ENCODE measurements around the gene TBCCD1. TPM values are rescaled to one million over a fixed set of nuclear protein-coding genes. Genes with fewer than 3 reads are reported as not detected.
"Not testable (repeated sequence)": the region's sequence is repeated elsewhere in the genome, so short reads cannot be mapped to it uniquely, and the experiment has no call there.

TBCCD1 gene
- total RNA-seq, 1 donor from 2014 or later, result 16.1 TPM

DNA sequence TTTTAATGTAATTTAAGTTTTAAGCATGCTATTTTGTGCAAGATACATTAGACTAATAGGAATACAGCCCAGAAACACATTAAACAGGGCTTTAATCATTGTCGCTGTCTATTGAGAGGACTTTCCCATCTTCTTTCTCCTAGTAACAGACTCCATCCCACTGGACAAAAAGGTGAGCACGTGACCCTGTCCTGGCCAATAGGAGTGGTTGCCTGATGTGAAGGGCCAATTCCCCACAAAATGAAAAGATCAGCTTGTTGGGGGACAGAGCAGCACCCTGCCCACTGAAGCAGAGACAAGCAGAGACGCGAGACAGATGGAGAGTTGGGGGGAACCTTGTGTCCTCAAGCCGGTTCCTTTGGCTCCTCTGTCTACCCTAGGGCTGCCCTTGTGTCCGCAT lies 44.1 kb downstream of the TBCCD1 start:
- DNase-seq (ENCODE audit: extremely low read depth, low read depth, low spot score), result no peak

- no peak for DNase-seq (ENCODE audit: extremely low read depth, low read depth, low spot score)
These were observed 45.9 kb downstream of the TBCCD1 start for GRCh38 chr3:186520957-186521842.

DNA sequence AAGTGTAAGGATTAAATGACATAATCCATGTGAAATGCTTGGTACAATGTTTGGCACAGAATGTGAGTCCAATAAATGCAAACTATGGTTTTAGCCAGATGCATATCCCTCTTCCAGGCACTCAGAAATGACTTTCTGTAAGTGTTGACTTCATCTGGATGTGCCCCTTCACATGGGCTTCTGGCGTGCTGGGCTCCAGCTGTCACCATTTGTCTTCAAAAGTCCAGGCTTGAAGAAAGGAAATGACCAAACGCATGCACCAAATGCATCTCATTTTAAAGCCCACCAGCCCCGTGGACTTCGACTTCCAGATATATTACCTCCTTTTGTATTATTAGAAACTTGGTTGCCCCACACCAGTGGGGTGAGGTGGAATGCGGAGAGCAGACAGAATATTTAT lies 46.7 kb downstream of the TBCCD1 start:
- no peak for DNase-seq (ENCODE audit: extremely low read depth, low read depth, low spot score)

DNA sequence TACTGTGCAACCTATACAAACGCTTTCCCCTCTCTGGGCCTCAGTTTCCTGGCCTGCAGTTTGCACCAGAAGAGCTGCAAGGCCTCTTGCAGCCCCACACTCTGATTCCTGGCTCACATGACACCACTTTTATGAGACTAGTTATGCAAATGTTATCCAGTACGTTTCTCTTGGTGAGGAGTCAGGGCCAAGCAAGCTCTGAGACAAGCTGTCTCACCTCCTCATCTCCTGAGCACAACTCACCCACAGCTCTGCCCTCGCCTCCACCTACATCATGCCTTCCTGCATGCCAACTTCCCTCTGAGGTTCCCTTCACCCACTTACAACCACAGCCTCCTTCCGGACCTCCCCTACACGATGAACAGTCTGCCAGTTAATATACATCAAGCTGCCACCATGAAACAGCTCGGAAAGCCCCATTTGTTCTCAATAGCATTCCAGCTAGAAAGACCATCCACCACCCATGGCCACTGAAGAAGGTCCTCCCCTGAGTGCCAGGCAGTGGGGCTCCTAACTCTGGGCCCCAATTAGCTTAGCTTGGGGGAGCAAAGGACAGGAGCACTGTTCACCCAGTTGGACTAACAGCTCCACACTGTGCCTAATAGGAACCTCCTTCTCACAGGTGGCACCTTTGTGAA lies 48.0 kb downstream of the TBCCD1 start:
- DNase-seq (ENCODE audit: extremely low read depth, low read depth, low spot score), result no peak

DNA sequence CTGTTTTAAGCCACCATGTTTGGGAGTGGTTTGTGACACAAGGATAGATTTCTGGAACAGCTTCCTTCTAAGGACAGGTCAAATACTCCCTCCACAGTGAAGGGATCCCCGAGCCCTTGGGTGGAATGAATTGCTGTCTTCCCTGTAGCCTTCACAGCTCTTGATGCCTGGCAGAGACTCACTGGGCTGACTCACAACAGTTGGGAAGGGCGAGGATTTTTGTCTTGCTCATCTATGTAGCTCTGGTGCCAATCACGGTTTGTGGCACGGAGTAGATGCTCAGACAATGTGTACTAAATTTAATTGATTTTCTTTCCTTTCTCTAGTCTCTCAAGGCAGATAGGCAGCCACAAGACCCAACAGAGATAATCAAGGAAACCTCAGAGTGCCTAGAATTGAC lies 49.9 kb downstream of the TBCCD1 start:
- DNase-seq (ENCODE audit: extremely low read depth, low read depth, low spot score), result no peak

DNA sequence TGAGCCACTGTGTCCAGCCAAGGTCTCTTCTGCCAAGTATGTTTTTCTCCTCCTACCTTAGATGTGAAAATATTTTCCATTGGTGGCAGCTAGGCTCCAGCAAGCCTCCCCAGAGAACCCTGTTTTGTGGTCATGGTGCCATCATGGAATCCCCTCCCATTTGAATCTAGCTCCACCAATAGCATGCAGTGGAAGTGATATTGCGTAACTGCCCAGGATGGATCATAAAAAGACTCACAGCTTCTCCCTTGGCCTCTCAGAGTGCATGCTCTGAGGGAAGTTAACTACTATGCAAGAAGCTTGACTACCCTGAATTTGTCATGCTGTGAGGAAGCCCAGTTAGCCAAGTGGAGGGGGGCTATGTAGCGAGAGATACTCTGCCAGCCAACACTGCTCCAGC lies 50.5 kb downstream of the TBCCD1 start:
- DNase-seq (ENCODE audit: extremely low read depth, low read depth, low spot score), result no peak

DNA sequence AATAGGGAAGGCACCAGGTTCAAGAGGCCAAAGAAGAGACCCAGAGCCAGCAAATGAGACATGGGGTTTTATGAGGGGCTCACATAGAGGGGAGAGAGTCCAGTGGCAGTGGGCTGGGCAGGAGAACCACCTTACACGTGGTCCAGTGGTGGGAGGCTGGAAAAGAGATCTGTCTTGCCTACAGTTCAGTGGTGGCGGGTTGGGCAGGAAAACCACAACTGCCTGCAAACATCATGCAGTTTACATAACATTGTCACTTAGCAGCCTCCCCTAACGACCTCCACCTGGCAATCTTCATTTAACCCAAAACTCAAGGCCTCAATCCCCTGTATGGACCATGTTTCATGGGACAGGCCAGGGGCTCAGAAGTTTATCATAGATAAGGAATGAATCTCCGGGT lies 52.0 kb downstream of the TBCCD1 start:
- DNase-seq (ENCODE audit: extremely low read depth, low read depth, low spot score), result no peak

GRCh38 chr3:186514296-186515002 lies 52.7 kb downstream of the TBCCD1 start:
- DNase-seq (ENCODE audit: extremely low read depth, low read depth, low spot score), result no peak

DNA sequence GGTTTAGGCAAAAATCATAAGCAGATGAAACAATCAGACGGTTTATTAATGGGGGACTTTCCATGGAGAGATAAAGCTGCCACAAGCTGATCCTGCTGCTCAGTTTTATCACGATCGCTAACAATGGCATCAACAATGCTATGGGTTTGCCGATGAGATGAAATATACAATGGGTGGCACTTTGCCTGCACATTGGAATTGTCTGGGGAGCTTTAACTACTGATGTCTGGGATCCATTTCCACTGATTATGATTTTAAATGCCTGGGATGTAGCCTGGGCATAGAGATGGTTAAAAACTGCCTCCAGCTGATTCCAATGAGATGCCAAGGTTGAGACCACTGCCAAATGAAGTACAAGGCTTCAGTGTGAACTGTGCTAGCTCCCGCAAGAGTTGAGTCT lies 53.8 kb downstream of the TBCCD1 start:
- no peak for DNase-seq (ENCODE audit: extremely low read depth, low read depth, low spot score)

GRCh38 chr3:186512570-186513302 lies 54.4 kb downstream of the TBCCD1 start:
- no peak for DNase-seq (ENCODE audit: extremely low read depth, low read depth, low spot score)

DNA sequence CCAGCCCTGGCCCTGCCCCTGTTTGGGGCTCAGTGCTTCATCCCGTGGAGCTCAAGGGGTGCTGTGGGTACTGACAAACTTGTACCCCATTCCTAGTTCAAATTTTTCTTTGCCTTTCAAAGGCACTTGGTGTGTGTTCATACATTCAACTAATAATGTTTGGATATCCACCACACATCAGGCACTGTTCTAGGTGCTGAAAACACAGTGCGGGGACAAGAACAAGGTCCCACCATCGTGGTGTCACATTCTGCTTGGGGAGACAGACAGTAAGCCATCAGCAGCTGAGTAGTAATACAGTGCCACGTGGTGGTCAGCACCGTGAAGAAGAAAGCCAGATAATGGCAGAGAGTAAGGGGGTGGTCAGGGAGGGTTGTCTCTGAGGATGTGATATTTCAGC lies 55.4 kb downstream of the TBCCD1 start:
- DNase-seq (ENCODE audit: extremely low read depth, low read depth, low spot score), result no peak

- DNase-seq (ENCODE audit: extremely low read depth, low read depth, low spot score), result no peak
These were observed 55.9 kb downstream of the TBCCD1 start for GRCh38 chr3:186511245-186511644.

DNA sequence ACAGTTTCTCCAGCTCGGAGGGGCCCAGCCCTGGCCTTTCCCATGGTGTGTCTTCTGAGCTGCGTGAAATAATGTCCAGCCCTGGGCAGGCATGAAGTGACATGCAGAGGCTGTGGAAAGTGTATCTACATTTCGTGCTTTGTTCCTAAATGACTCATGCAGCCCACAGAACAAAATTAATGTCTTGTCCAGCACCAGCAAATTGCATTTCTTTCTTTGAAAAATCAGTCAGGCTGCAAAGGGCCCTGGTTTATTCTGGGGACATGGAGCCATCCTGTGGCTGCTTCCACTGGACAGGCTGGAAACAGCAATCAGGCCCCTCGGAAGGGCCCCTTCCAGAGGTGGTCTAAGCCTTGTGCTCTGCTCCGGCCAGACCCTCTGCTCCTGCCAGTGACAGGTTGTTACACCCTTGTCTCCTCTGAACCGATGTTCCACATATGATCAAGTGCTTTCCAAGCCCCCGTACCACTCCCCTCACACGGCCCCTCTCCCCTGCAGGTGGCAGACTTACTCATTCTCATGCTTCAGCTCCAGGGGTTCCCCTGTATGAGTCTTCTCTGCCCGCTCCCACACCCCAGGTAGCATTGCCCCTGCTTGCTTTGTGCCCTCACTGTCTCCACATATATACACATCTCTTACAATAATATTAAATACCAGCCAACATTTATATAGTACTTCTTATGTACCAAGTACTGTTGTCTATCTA lies 56.6 kb downstream of the TBCCD1 start:
- DNase-seq (ENCODE audit: extremely low read depth, low read depth, low spot score), result no peak

- DNase-seq (ENCODE audit: extremely low read depth, low read depth, low spot score), result no peak
These were observed 57.7 kb downstream of the TBCCD1 start for GRCh38 chr3:186509423-186509822.

DNA sequence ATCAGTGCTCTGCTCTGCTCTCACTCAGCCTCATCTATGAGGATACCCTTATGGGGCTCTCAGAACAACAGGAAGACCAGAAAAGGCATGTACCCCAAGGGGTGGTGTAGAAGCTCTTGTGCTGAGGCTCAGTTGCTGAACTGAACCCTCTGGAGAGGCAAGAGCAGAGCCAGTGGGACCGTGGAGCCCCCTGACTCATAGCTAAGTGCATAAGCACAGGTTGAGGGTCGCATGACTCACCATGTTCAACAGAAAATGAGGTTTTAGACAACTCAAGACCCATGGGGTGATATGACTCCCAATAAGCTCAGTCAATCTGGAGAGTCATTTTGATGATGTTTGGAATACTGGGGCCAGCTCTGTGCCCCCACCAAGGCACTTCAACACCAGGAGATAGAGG lies 60.3 kb downstream of the TBCCD1 start:
- DNase-seq (ENCODE audit: extremely low read depth, low read depth, low spot score), result no peak

- DNase-seq (ENCODE audit: extremely low read depth, low read depth, low spot score), result no peak
These were observed 60.9 kb downstream of the TBCCD1 start for GRCh38 chr3:186506191-186506739.

- no peak for DNase-seq (ENCODE audit: extremely low read depth, low read depth, low spot score)
These were observed 64.0 kb downstream of the TBCCD1 start for GRCh38 chr3:186502966-186503712.

DNA sequence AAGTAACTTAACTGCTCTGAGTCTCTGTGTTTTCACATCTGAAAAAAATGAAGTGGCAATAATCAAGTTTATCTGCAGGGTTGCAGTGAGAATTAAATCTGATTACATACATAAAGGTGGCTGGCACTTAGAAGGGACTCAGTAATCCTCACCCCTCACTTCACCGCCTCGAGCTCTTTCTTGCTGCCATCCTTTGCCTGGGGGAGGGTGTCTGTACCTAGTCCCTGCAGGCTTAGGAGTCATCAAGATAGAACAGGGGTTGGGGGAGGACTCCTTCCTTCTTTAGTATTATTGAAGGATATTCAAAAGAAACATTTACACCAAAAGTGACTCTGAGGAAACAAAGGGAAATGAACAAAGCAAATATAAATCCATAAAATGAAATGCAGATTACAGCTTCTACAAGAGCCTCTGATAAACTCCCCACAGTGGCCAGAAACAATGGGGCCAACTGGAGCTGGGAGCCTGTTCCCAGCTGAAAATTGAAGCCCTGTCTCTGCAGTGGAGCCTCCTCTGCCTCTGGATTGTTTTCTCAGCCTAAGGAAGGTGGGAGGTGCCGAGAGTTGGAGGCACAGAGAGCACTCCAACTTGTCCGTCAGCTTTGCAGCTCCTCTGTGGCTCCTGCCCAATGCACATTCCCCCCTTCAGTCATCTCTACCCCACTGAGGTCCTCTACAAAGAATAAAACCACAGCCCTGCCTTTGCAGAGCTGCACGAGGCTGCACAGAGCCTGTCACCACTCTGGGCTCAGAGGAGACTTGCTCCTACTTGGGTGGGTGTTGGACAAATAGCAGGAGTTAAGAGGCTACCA lies 64.8 kb downstream of the TBCCD1 start:
- DNase-seq (ENCODE audit: extremely low read depth, low read depth, low spot score), result no peak

DNA sequence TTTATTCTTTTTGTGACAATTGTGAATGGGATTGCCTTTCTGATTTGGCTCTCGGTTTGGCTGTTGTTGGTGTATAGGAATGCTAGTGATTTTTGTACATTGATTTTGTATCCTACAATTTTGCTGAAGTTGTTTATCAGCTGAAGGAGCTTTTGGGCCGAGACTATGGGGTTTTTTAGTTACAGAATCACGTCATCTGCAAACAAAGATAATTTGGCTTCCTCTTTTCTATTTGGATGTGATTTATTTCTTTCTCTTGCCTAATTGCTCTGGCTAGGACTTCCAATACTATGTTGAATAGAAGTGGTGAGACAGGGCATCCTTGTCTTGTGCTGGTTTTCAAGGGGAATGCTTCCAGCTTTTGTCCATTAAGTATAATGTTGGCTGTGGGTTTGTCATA lies 67.2 kb downstream of the TBCCD1 start:
- not testable (repeated sequence) for DNase-seq (ENCODE audit: extremely low read depth, low read depth, low spot score)
